Hypothalamus (tissue), 51 donors: ENCODE results near the gene SUN2.
A peak's percentile ranks its signal among the peaks of the same experiment; 100 is the strongest.

Experiments used
- DNase-seq, 51 donors: peaks; one replicate each; lab custom pipeline; 2025; lab: John Stamatoyannopoulos, UW

The SUN2 gene

GRCh38 chr22:38781033-38781432, 25.2 kb upstream of the SUN2 start:
- DNase-seq, result peak in 18 of 51 donors; percentile 14 to 44 (median 26)

- peak in 4 of 51 donors; percentile 7 to 63 (median 26) for DNase-seq
Observed at GRCh38 chr22:38777087-38777671, 21.4 kb upstream of the SUN2 start.

GRCh38 chr22:38776086-38776485, 20.3 kb upstream of the SUN2 start:
- no peak for DNase-seq

DNA sequence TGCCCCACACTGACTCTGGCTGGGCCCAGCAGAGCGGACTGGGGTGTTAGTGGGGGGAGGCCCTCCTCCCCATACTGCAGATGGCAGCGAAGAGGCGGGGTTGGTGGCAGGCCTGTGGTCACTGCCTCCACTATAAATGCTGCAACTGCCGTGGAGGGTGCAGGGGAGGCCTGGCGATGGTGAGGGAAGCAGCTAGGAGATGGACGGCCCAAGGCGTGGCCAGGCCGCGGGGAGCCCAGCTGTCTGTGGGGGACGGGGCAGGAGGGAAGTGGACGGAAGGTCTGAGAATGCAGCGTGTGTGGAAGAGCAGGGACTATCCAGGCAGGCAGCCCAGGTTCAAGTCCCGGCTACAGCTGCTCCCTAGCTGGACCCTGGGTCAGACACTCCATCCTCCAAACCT, 19.9 kb upstream of the SUN2 start:
- no peak for DNase-seq

- DNase-seq, result peak in 1 of 51 donors; percentile 21
Observed at GRCh38 chr22:38774496-38775166, 18.8 kb upstream of the SUN2 start.

GRCh38 chr22:38773363-38773946, 17.7 kb upstream of the SUN2 start:
- DNase-seq, result no peak

- DNase-seq, result no peak
Observed at GRCh38 chr22:38772623-38772873, 16.8 kb upstream of the SUN2 start.

DNA sequence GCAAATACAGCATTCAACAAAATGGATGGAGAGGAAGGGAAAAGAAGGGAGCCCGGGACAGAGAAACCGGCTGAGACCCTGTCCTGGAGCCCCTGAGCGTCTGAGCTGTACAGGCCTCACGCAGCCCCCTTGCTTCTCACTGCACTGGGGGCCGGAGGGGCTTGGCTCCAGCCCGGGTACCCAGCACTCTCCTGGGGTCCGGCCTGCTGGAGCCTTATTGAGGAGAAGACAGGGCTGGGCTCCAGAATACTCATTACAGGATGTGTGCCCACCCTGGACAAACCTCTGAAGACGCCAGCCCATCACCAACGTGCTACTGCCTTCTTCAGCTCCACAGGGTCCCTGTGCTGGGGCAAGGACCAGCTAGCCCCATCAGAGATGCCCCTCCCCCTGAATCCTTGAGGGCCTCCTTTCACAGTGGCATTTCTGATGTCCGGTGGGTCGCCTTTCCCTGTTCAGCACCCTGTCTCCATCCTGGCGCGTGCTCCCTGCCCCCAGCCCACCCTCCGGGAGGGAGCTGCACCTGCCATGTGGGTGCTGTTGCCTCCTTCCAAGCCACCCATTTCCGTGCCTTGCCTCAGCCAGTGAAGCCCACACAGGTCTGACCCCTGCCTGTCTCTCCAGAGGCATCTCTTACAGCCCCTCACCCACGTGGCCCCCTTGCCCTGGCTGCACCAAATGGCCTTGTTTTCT, 14.6 kb upstream of the SUN2 start:
- no peak for DNase-seq

- DNase-seq, result no peak
Observed at GRCh38 chr22:38768036-38768435, 12.2 kb upstream of the SUN2 start.

GRCh38 chr22:38767313-38767712, 11.5 kb upstream of the SUN2 start:
- DNase-seq, result no peak

DNA sequence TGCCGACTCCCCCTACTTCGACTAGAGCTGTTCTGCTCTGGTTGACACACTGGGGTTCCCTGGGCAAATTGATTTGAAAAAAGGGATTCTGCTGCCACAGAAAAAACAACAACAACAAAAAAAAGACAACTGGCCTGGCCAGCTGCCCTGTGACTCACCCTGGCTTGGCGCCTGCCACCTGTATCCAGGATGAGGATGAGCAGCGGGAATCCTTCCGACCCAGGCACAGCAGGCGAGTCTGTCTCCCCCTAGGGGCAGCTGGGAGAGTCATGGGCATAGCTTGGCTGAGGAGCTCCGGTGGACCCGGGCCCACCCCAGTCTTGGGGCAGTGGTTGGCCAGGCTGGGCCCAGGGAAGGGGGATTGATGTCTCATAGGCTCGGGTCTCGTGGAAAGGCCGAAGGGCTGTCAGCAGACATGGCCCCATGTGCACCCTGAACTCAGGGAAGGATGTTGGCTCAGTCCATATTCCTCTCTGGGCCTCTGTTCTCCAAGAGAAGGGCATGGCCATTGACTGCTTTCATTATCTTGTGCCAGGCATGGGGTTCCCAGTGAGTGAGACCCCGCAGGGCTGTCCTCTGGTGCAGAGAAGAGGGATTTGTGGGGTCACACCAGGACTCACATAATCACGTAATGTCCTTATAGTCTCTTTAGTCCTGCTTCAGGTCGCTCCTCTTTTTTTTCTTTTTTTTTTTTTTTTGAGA, 10.4 kb upstream of the SUN2 start:
- peak in 41 of 51 donors; percentile 11 to 82 (median 54) for DNase-seq

DNA sequence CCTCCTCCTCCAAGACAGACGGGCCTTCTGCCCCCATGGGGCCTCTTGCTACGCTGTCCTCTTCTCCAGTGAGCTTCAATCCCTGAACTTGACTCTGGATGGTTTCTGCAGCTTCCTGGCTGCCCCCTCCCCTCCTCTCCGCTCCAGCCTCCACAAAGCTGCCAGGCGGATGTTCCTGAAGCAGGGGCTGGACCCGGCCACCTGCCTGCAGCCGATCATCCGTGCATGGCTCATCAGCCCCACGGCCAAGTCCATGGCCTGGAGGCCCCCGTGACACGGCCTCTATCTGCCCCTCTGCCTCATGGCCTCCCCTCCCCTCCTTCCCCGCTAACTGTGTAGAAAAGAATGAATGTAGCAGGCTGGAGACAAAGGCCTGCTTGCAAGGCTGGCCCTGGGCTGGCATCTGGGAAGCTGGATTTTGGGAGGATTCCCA, 6.8 kb upstream of the SUN2 start:
- DNase-seq, result peak in 8 of 51 donors; percentile 8 to 57 (median 28)

GRCh38 chr22:38761202-38762162, 5.7 kb upstream of the SUN2 start:
- DNase-seq, result no peak

GRCh38 chr22:38760477-38761201, 4.8 kb upstream of the SUN2 start:
- DNase-seq, result peak in 17 of 51 donors; percentile 18 to 59 (median 31)

- no peak for DNase-seq
Observed at GRCh38 chr22:38759005-38759404, 3.2 kb upstream of the SUN2 start.

- DNase-seq, result no peak
Observed at GRCh38 chr22:38758276-38758945, 2.6 kb upstream of the SUN2 start.

DNA sequence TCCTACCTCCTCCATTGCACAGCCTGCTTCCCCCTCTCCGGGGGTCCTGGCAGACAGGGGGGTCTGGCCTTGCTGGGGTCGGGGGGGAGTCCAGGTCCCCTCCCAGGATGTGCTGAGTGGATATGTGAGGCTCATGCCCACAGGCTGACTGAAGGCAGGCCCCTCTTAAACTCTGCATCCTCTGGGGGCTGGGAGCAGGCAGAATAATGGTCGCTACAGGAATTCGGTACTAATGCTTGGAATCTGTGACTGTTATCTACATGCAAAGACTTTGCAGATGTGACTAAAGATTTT, 1.6 kb upstream of the SUN2 start:
- DNase-seq, result no peak

DNA sequence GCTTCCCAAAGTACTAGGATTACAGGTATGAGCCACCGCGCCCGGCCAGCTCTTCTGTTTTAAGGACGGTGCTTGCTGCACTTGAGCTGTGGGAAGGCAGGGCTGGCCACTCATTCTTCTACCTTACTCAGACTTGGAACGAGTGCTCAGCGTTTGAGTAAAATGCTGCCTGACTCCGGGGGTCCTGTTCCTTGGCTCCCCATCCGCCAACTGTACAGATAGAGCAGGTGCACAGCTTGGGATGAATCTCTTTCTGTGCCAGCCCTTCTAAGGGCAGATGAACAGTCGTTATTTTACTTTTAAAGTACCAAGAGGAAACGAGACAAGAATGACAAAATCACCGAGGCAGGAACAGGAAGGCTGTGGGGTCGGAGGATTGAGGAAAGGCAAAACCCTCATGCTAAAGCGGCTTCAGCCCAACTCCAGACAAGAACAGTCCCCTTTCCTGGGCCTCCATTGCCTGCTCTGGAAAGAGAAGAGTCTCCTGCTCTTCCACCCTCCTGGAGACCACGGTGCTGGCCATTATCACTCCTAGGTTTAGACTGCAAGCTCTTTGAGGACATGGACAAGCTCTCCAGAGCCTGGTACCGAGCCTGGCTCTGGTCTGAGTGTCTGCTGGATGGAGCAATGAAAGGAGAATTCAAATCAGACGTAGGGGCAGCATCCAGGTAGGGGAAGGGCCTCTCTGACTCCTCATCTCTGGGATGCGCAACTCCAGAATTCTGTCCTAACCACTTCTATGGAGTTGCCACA, 1.1 kb upstream of the SUN2 start:
- DNase-seq, result peak in 2 of 51 donors; percentile 11 to 47
